NCI-H446 treated with DMSO at 0.1 percent for 48 hours (cell line): ENCODE measurements around the gene CDH23.

Experiments used
- DNase-seq: peaks from one replicate; lab custom pipeline; 2025; lab: John Stamatoyannopoulos, UW

Gene CDH23

GRCh38 chr10:71640607-71641006, 243.9 kb downstream of the CDH23 start:
- DNase-seq, result no peak

- DNase-seq, result no peak
Measured at GRCh38 chr10:71641449-71641848, 244.7 kb downstream of the CDH23 start.

GRCh38 chr10:71641986-71642385, 245.3 kb downstream of the CDH23 start:
- DNase-seq, result no peak

- DNase-seq, result no peak
Measured at GRCh38 chr10:71643904-71644303, 247.2 kb downstream of the CDH23 start.

- no peak for DNase-seq
Measured at GRCh38 chr10:71644307-71645180, 247.8 kb downstream of the CDH23 start.

- no peak for DNase-seq
Measured at GRCh38 chr10:71645185-71645584, 248.5 kb downstream of the CDH23 start.

GRCh38 chr10:71646037-71646436, 249.3 kb downstream of the CDH23 start:
- no peak for DNase-seq

- no peak for DNase-seq
Measured at GRCh38 chr10:71646592-71647292, 250.0 kb downstream of the CDH23 start.

GRCh38 chr10:71647526-71648253, 251.0 kb downstream of the CDH23 start:
- no peak for DNase-seq

- DNase-seq, result no peak
Measured at GRCh38 chr10:71648254-71648932, 251.7 kb downstream of the CDH23 start.

GRCh38 chr10:71648933-71649320, 252.2 kb downstream of the CDH23 start:
- no peak for DNase-seq

- no peak for DNase-seq
Measured at GRCh38 chr10:71649631-71650030, 252.9 kb downstream of the CDH23 start.

GRCh38 chr10:71650397-71650796, 253.7 kb downstream of the CDH23 start:
- no peak for DNase-seq

GRCh38 chr10:71651428-71651827, 254.7 kb downstream of the CDH23 start:
- no peak for DNase-seq

- no peak for DNase-seq
Measured at GRCh38 chr10:71651928-71652327, 255.2 kb downstream of the CDH23 start.

GRCh38 chr10:71653044-71653443, 256.3 kb downstream of the CDH23 start:
- DNase-seq, result no peak

- DNase-seq, result no peak
Measured at GRCh38 chr10:71656220-71656619, 259.5 kb downstream of the CDH23 start.

- no peak for DNase-seq
Measured at GRCh38 chr10:71657604-71658466, 261.1 kb downstream of the CDH23 start.

GRCh38 chr10:71658467-71658745, 261.7 kb downstream of the CDH23 start:
- DNase-seq, result no peak

GRCh38 chr10:71659111-71659634, 262.5 kb downstream of the CDH23 start:
- no peak for DNase-seq

GRCh38 chr10:71659737-71660136, 263.0 kb downstream of the CDH23 start:
- DNase-seq, result no peak
